Keratinocyte (primary cell): ENCODE data around the gene KAT6B. TPM values are rescaled to one million over a fixed set of nuclear protein-coding genes. Genes with fewer than 3 reads are reported as not detected.

Experiments
- DNase-seq: peaks from one replicate; pipeline ENCODE4 v3.0.0-alpha.2; 2011; ENCODE audit warnings: low read depth, missing footprints, low spot score
- FAIRE-seq: peaks from 2 replicates; lab custom pipeline; 2011; peaks lifted over from hg19 to GRCh38; lab: Jason Lieb, UNC
- H2AFZ ChIP-seq: 2 replicates; pipeline ENCODE4 v1.6.0; 2012; ENCODE audit warnings: low read length, control low read depth, inconsistent platforms; ENCODE audit not compliant: control insufficient read depth
- H3K27ac ChIP-seq: 2 replicates; pipeline ENCODE4 v1.5.1; 2011; ENCODE audit warnings: low read length; ENCODE audit not compliant: control insufficient read depth, insufficient read depth
- H3K27me3 ChIP-seq: 3 replicates; pipeline ENCODE4 v1.6.0; 2011; ENCODE audit warnings: low read length; ENCODE audit not compliant: control insufficient read depth, insufficient read depth; ENCODE audit errors: extremely low read depth
- H3K36me3 ChIP-seq, 2 experiments: 2 replicates in 1 of 2; 3 replicates in 1 of 2; pipeline ENCODE4 v1.5.1; 2011; ENCODE audit warnings: low read length in 2 of 2, mild to moderate bottlenecking in 1 of 2; ENCODE audit not compliant: control insufficient read depth in 2 of 2, insufficient read depth in 2 of 2; ENCODE audit errors: extremely low read depth in 1 of 2
- H3K4me1 ChIP-seq: 3 replicates; pipeline ENCODE4 v1.5.1; 2011; ENCODE audit warnings: low read length; ENCODE audit not compliant: control insufficient read depth, insufficient read depth; ENCODE audit errors: extremely low read depth
- H3K4me2 ChIP-seq: 3 replicates; pipeline ENCODE4 v1.6.0; 2011; ENCODE audit warnings: low read depth, low read length; ENCODE audit not compliant: control insufficient read depth, insufficient read depth; ENCODE audit errors: extremely low read depth
- H3K4me3 ChIP-seq, 3 experiments: fragments of 200-600 bp in 1 of 3; sonication (generic) in 1 of 3; 2 replicates in 2 of 3; 3 replicates in 1 of 3; pipeline ENCODE4 v1.5.1; 2011 to 2016; ENCODE audit warnings: low read length in 3 of 3, mild to moderate bottlenecking in 3 of 3, control low read depth in 2 of 3, inconsistent platforms in 1 of 3, low read depth in 1 of 3, mixed read lengths in 1 of 3, mixed run types in 1 of 3, moderate library complexity in 1 of 3; ENCODE audit not compliant: control insufficient read depth in 2 of 3, insufficient read depth in 2 of 3; ENCODE audit errors: extremely low read depth in 1 of 3
- H3K79me2 ChIP-seq: 2 replicates; pipeline ENCODE4 v1.6.0; 2012; ENCODE audit warnings: low read length; ENCODE audit not compliant: control insufficient read depth, insufficient read depth
- H3K9ac ChIP-seq: 3 replicates; pipeline ENCODE4 v1.6.0; 2011; ENCODE audit warnings: low read length; ENCODE audit not compliant: control insufficient read depth, insufficient read depth; ENCODE audit errors: extremely low read depth
- H3K9me1 ChIP-seq: 3 replicates; pipeline ENCODE4 v1.6.0; 2011; ENCODE audit warnings: low read length; ENCODE audit not compliant: control insufficient read depth, insufficient read depth; ENCODE audit errors: extremely low read depth
- H3K9me3 ChIP-seq: 2 replicates; pipeline ENCODE4 v1.5.1; 2012; ENCODE audit warnings: low read depth, low read length; ENCODE audit not compliant: control insufficient read depth
- H4K20me1 ChIP-seq: 3 replicates; pipeline ENCODE4 v1.6.0; 2011; ENCODE audit warnings: low read length; ENCODE audit not compliant: control insufficient read depth, insufficient read depth; ENCODE audit errors: extremely low read depth
- CTCF ChIP-seq, 3 experiments: IDR thresholded peaks in 1 of 3; conservative IDR thresholded peaks in 1 of 3; optimal IDR thresholded peaks in 1 of 3; 2 replicates in 2 of 3; 3 replicates in 1 of 3; pipeline versions ENCODE3 to v1.5.1; 2011; ENCODE audit warnings: low read length in 3 of 3, mild to moderate bottlenecking in 3 of 3, moderate library complexity in 2 of 3, control low read depth in 1 of 3, inconsistent platforms in 1 of 3; ENCODE audit not compliant: insufficient read depth in 2 of 3; ENCODE audit errors: extremely low read depth in 1 of 3
- EZH2 ChIP-seq: IDR thresholded peaks from one replicate; pipeline ENCODE4 v1.6.1; 2012; ENCODE audit warnings: inconsistent platforms, mild to moderate bottlenecking, low read length, moderate library complexity
- dilution Hi-C: fragments of 300-500 bp; cut with MboI; formaldehyde crosslinking; loops from one replicate; pipeline ENCODE4 v1.7.0; 2020; ENCODE audit warnings: low sequenced_read_pairs; ENCODE audit not compliant: extremely low pct_ligation_motif_present
- polyA plus RNA-seq, 5 experiments: library from polyadenylated mRNA; depleted of rRNA in 3 of 5; stranded (reverse) in 3 of 5; stranded (forward) in 1 of 5; unstranded in 1 of 5; fragments of >200 nt; gene quantifications; 1 replicate in 1 of 5; 2 replicates in 3 of 5; 3 replicates in 1 of 5; pipeline versions ENCODE4 v1.2.1 to v1.2.3, GENCODE V29; 2011 to 2012; ENCODE audit warnings: missing spikeins in 2 of 5, low read depth in 1 of 5, low replicate concordance in 1 of 5

The KAT6B gene
- polyA plus RNA-seq, 1 donor (not counting 4 experiments of a cell fraction or from before 2014, with no cell fraction given), result 2.9 TPM

- Histone ChIP-seq H3K4me1 (peaks cover 4% of the 10 kb centered on the region), H3K9me3 (no peaks in the 10 kb centered on the region), H3K9ac (peak overlapping the region; percentile 62), H3K27ac (peak overlapping the region; percentile 24), H3K4me3 (peak overlapping the region; percentile 54 to 92 (median 80)), H3K27me3 (no peaks in the 10 kb centered on the region), H2AFZ (peak overlapping the region; percentile 93), H3K36me3 (no peaks in the 10 kb centered on the region), H3K4me2 (peak overlapping the region; percentile 94), H3K9me1 (no peaks in the 10 kb centered on the region), H4K20me1 (no peaks in the 10 kb centered on the region), H3K79me2 (peaks cover 11% of the 10 kb centered on the region)
- TF ChIP-seq EZH2, result no peak
- dilution Hi-C loops, result no loop called here
- no peak for DNase-seq
- no peak for FAIRE-seq
These were observed 643 bp downstream of the KAT6B start for GRCh38 chr10:74827045-74827441.

- Histone ChIP-seq H3K27ac (no peak overlapping the region), H3K4me3 (peak overlapping the region in 2 of 3 experiments; percentile 54 to 92), H3K4me2 (peak overlapping the region; percentile 94), H4K20me1 (no peaks in the 10 kb centered on the region), H3K9me3 (no peaks in the 10 kb centered on the region), H3K9ac (no peak overlapping the region), H3K27me3 (no peaks in the 10 kb centered on the region), H3K79me2 (peaks cover 11% of the 10 kb centered on the region), H3K4me1 (no peaks in the 10 kb centered on the region), H3K36me3 (no peaks in the 10 kb centered on the region), H3K9me1 (no peaks in the 10 kb centered on the region), H2AFZ (no peak overlapping the region)
- DNase-seq, result no peak
- TF ChIP-seq CTCF (optimal IDR thresholded peaks at IDR 0.05 in 1 of 3, IDR thresholded peaks at IDR 0.05 in 1 of 3, conservative IDR thresholded peaks at IDR 0.05 in 1 of 3; ENCODE audit: extremely low read depth in 1 of 3, insufficient read depth in 2 of 3, low read length in 3 of 3), result no peak
- TF ChIP-seq EZH2, result no peak
- no peak for FAIRE-seq
- dilution Hi-C loops, result no loop called here
These were observed 1.3 kb downstream of the KAT6B start for GRCh38 chr10:74827694-74828093.

GRCh38 chr10:74828946-74829345 is 2.5 kb downstream of the KAT6B start:
- TF ChIP-seq CTCF (optimal IDR thresholded peaks at IDR 0.05 in 1 of 3, IDR thresholded peaks at IDR 0.05 in 1 of 3, conservative IDR thresholded peaks at IDR 0.05 in 1 of 3; ENCODE audit: extremely low read depth in 1 of 3, insufficient read depth in 2 of 3, low read length in 3 of 3) (no peak), EZH2 (no peak)
- dilution Hi-C loops, result no loop called here
- no peak for FAIRE-seq
- Histone ChIP-seq H3K27me3 (no peaks in the 10 kb centered on the region), H3K4me1 (no peaks in the 10 kb centered on the region), H3K9me3 (no peaks in the 10 kb centered on the region), H4K20me1 (no peaks in the 10 kb centered on the region), H3K27ac (no peak overlapping the region), H3K9ac (no peak overlapping the region), H3K79me2 (peaks cover 11% of the 10 kb centered on the region), H3K4me3 (no peak overlapping the region), H3K36me3 (no peaks in the 10 kb centered on the region), H2AFZ (no peak overlapping the region), H3K9me1 (no peaks in the 10 kb centered on the region), H3K4me2 (no peak overlapping the region)
- DNase-seq, result no peak
